HG03097 (cell line): ENCODE measurements around the gene SCAND1.

Experiments
- ATAC-seq: cut with Tn5 transposase; IDR thresholded peaks from one replicate; pipeline ENCODE4 v1.9.1; 2021; ENCODE audit not compliant: unreplicated experiment, low FRiP score

The SCAND1 gene

DNA sequence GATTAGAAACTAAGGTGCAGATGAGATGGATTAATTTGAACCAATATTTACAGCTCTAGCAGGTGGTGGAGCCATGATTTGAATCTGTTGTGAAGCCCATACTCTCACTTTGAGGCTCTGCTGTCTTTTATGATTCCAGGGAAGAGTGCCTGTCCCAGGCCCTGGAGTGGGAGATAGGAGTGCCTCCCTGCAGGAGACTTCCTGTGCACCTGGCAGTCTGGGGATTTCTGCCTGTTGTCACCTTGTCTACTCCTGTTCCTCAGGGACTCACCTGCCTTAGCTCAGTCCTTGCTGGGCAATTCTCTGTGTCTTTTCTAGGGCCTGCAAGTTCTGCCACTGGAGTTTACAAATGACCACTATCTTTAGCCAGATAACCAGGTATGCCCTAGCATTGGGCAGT lies 46.3 kb downstream of the SCAND1 start:
- ATAC-seq: no peak

DNA sequence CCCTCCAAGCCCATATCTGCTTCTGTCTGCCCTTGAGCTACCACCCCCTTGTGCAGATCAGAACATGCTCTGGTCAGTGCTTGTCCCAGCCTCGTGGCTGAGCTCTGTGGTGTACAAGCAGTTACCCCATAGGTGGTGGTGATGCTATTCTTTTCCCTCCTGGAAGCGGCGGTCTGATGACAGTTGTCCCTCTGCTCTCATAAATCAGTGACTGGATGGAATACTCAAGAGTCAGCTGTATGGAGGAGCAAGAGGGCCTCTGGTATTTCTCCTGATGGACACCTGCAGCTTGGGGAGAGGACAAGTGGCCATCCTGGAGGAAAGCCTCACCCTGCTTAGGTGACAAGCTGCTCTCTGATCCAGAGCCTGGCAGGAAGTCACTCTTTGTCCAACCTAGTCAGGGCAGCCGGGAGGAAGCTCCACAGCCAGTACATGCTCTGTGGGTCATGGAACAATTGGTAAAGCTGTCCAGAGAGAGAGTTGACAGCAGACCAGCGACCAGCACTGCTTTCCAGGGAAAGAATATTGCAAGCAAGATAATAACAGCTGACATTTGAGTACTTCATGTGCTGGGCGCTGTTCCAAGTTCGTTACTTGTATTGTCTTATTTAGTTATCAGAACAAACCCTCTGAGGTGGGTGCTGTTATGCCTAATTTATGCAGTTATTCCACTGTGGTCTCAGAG lies 47.1 kb downstream of the SCAND1 start:
- no peak for ATAC-seq

DNA sequence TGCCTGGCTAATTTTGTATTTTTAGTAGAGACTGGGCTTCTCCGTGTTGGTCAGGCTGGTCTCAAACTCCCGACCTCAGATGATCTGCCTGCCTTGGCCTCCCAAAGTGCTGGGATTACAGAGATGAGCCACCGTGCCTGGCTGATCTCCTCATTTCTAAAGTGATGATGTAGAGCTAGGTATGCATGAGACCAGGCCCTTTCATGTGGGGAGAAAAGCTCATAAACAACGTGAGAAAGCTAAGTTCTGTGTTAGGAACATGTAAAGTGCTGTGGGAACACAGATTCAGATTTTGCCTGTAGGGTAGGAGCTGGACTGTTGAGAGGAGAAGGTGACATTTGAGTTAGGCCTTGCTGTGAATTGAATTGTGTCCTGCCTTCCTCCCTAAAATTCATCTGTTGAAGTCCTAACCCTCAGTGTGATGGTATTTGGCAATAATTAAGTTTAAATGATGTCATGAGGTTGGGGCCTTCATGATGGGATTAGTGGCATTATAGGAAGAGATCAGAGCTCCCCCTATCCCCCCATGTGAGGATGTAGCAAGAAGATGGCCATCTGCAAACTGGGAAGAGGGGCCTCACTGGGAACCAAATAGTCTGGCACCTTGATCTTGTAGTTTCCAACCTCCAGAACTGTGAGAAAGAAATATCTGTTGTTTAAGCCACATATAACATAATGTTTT lies 49.2 kb downstream of the SCAND1 start:
- no peak for ATAC-seq

DNA sequence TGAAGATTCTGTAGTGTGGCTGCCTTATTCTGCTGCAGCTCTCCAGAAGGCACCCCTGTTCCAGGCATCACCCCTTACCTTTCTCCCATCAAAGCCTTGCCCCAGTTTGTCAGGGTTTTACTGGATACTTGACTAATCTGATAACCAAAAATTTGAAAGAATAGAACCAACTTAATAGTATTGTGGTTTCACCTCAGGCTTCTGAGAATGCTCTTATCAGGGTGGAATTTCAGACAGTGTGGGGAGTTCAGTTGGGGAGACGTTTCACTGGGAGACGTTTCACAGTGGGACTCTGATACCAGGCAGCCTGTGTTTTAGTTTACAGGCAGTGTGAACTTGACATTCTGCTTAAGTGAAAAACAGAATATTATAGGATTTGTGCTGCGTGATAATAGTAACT lies 50.5 kb downstream of the SCAND1 start:
- no peak for ATAC-seq
